GM18498 (cell line): Measurements from ENCODE around the gene SFSWAP.
A peak's percentile ranks its signal among the peaks of the same experiment; 100 is the strongest.
"Not testable (repeated sequence)": the region's sequence is repeated elsewhere in the genome, so short reads cannot be mapped to it uniquely, and the experiment has no call there.

ENCODE experiments used
- ATAC-seq: cut with Tn5 transposase; IDR thresholded peaks from one replicate; pipeline ENCODE4 v1.9.1; 2021; ENCODE audit warnings: mild to moderate bottlenecking, moderate library complexity; ENCODE audit not compliant: unreplicated experiment

SFSWAP gene

DNA sequence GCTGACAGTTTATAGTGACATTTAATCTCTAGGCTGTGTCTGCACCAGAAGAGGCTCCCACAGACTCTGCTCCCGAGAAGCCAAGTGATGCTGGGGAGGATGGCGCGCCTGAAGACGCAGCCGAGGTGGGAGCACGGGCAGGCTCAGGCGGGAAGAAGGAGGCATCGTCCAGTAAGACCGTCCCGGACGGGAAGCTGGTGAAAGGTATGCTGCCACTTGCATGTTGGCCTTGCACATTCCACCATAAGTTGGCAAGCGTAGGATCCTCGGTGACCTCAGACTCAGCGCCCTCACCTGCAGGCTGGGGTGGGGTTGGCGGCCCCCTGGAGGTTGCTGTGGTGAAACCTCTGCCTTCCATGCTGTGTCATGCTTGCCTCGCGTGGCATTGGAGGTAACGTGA is 45.6 kb downstream of the SFSWAP start:
- ATAC-seq: no peak

DNA sequence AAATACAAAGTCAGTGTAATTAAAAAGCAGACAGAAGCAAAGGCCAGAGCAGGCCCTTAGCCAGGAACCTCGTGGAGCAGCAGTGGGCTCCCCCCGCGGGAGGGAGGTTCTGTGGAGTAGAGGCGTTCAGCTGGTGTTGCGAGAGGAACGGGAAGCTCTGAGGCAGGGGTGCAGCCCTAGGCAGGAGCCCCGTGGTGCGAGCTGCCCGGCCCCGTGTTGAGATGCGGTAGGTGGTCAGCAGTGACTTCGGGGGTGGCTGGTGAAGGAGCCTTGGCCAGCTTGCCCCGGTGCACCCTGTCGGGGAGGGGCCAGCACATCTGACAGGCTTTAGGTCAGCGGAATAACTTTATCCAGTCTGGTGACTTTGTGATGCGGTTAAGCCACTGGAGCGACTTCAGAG is 46.2 kb downstream of the SFSWAP start:
- no peak for ATAC-seq

DNA sequence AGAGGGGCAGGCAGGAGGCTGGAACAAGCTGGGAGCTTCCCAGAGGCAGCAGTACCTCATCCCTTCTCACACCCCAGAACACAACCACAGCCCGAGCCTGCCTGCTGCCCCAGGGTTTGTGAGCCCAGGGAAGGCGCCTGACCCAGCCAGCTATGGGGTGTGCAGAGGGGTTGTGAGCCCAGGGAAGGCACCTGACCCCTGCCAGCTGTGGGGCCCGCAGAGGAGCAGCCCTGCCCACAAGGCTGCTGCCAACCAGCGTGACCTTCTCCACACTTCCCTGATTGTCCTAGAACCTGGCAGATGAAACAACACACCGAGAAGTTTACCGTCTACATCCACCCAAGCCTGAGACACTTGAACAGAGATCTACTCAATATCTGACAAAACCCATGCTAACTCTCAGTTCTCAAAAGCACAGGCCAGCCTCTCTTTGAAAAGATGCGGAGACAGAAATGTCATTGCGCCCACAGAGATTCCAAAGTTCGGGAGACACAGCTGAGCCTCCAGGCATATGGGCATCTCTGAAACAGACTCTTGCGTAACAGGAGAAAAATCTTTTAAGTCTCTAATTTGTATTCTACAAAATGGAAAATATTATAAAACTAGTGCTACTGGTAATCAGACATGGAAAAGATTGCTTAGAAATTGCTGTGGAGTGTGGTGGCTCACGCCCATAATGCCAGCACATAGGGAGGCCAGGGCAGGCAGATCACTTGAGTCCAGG is 47.3 kb downstream of the SFSWAP start:
- no peak for ATAC-seq

DNA sequence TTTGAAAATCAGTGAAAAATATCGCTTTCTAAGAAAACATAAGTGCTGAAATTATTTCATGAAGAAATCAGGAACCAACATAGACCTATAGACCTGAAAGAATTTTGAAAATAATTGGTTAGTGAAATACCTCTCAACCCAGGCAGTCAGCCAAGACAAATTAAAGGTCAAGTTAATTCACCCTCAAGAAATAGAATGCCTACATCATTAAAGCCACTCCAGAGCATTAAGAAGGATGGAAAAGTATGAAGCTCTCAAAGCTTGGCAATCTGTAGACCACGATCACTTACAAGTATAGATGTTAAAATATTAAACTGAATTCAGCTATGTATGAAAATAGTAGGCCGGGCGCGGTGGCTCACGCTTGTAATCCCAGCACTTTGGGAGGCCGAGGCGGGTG is 48.3 kb downstream of the SFSWAP start:
- no peak for ATAC-seq

DNA sequence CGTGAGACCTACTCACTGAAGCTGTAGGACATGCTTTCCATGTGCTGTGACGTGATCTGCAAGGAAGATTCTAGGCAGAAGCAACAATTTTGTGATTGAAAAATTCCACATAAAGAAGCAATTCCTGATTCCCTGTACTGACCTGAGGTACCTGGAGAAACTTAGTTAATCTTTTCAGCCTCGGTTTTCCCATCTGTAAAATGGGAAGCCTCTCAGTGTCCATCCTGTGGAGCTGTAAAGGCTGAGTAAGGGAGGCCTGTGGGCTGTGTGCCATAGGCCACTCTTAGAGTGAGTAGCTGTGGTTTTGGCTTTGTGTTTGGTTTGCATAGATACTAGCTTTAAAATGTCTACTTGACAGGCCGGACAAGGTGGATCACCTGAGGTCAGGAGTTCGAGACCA is 50.7 kb downstream of the SFSWAP start:
- ATAC-seq: no peak

DNA sequence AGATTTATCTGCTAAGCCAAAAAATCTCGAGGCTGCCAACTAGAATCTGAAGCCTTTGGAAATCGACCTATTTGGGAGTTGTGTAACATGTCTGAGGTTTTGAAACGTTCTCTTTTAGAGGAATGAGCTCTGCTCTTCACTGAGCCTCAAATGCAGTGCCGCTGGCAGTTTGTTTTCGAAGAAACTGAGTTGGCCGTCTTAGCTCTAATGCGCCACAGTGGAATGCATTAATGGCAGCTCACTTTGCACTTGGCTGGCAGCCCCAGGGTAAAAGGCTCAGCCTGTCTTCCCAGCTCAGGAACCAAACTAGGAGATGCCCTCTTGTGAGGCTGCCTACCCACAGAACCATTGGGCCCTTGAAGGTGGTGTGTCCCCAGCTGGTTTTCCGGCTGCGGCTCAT is 53.8 kb downstream of the SFSWAP start:
- no peak for ATAC-seq

DNA sequence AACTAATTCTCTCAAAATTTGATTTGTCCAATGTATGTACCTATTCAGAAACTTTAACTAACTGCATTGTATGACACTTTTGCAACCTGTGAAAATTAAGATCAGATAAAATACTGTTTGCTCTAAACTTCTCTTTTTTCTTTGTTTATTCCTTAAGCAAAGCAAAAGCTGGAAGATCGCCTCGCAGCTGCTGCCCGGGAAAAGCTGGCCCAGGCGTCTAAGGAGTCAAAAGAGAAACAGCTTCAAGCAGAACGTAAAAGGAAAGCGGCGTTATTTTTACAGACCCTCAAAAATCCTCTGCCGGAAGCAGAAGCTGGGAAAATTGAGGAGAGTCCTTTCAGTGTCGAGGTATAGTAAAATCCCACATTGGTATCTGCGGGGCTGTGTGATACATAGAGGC is 55.1 kb downstream of the SFSWAP start:
- ATAC-seq: no peak

DNA sequence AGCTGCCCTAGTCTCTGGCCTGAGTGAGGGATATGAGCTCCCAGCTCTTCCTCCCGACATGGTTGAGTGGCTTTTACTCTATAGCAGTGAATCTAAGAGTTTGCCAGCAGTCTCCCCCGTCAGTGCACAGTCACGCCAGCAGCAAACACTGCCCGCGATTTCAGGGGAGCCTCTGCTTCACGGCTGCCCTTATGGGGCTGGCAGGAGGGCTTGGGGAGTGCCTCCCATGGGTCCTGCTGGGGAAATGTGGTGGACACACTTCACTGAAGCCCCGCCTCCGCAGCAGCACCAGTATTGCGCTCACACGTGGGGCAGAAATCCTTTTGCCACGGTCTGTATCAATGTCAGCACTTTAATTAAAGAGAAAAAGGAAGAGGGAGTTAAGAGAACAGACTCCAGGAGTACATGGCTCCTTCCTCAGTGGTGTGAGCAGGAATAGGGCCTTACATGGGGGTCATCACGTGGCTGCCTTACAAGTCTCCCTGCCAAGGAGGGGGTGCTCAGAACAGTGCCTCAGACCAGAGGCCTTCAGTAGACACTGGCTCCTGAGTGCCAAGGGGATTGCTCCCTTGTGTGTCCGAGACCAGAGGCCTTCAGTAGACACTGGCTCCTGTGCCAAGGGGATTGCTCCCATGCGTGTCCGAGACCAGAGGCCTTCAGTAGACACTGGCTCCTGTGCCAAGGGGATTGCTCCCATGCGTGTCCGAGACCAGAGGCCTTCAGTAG is 55.7 kb downstream of the SFSWAP start:
- no peak for ATAC-seq

DNA sequence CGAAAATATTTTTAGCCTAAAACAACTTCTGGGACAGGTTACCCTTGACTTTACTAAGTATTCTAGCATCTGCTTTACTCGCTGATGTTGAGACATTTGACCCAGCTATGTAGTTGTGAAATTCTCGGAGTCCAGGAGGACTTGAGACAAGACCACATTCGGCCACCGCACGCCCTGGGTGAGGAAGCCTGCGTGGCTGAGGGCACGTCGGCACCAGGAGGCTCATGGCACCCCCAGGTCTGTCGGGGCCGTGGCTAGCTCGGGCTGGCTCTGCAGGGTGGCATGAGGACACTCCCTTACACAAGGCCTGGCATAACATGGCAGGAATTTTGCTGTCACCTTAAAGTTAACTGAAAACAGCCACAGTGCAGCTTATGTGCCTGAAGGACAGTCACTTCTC is 59.2 kb downstream of the SFSWAP start:
- no peak for ATAC-seq

DNA sequence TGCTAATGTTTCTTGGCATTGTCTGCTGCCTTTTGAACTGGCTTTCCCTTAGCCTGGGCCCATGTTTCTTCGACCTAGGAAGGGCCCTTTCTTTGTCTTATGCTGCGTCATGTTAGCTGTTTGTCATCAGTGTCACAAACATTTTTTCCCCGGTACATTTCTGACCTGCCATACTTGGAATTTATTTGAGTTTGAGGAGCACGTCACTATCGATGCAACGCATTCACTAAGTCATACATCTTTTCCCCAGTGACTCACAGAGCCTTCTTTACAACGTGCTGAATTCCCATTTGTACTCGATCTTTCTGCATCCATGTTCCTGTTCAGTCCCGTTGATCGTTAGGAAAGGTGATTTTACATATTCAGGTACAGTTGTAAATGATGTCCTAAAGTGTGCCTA is 61.1 kb downstream of the SFSWAP start:
- ATAC-seq: no peak

DNA sequence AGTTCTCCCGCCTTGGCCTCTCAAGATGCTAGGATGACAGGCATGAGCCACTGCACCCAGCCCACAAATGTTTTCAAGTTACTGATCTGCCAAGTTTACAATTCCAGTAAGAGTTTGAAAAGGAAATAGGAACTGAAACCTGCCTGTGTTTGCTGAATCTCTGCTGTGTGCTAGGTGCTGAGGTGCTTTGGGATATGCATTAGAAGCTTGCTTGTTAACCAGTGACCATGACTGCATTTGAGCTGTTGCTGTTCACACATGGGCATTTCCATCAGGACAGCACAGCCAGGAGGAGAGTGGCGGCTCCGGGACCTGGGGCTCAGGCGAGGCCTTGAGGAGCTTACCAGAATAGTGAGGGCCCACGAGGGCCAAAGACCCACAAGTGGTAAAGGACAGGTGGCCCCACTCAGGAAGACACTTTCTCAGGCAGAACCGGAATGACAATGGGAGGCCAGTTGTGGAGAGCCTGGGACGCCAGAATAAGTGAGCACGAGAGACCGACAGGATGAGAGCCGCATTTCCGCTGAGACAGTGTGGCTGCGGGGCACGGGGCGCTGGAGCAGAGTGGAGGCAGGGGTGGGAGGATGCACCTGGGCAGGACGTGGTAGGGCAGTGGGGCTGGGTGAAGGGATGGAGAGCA is 62.8 kb downstream of the SFSWAP start:
- ATAC-seq: peak; percentile 87

DNA sequence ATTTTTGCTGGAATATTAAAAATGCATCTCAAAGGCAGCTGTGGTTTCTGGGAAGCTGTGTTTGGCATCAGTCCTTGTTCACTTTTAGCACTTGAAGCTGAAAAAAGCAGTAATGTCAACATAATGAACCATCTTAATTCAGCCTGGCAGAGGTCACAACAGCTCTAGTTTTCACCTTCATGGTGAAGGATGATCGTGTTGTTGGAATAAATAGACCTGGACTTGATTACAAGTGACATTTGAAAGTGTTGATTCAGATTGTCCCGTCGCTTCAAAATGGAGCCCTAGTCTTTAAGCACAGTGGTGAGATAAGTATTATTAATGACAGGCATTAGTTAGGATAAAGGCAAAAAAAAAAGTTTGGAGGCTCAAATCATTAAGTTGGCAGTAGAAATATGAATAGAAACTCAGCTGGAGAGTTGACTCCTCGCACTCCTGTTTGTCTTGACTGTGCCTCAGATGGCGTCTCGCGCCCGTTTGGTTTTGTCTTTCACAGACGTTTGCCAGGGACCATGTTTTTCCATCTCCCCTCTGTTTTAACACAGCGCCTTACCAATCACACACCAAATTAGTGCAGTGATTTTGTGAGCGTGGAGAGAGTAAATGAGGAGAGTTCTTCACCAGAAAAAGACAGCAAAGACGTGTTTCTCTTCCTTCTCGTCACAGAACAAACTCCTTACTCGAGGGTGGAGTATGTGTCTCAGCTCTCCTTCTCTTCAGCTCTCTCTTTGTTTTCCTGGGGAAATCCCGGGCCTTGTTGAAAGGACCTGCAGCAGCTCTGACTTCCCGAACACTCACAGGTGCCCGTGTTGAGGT is 63.9 kb downstream of the SFSWAP start:
- ATAC-seq: no peak

DNA sequence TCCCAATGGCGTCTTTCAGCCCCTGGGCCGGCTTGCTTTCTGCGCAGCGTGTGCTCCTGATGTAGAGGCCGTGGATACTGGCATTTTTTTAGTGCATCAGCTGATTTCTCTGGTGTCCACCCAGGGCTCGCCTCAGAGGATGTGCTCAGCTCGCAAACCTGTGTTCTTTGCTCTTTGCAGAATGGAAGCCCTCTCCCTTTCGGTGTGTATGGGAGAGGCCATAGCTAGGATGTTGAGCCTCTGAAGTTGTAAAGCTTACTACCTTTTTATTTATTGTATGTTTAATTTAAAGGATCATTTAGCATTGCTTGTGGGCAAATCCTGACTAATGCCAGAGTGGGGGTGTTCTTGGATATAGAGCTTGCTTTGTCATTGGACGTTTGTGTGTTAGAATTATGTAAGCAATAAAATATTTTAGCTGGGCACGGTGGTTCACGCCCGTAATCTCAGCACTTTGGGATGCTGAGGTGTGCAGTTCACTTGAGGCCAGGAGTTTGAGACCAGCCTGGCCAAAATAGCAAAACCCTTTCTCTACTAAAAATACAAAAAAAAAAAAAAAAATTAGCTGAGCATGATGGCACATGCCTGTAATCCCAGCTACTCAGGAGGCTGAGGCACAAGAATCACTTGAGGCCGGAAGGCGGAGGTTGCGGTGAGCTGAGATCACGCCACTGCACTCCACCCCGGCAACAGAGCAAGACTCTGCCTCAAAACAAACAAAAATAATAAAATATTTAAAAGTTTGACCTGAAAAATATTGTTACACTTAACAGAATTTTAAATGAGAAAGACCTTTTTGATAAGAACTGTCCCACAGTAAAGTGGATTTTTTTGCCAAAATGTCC is 64.7 kb downstream of the SFSWAP start:
- ATAC-seq: no peak

DNA sequence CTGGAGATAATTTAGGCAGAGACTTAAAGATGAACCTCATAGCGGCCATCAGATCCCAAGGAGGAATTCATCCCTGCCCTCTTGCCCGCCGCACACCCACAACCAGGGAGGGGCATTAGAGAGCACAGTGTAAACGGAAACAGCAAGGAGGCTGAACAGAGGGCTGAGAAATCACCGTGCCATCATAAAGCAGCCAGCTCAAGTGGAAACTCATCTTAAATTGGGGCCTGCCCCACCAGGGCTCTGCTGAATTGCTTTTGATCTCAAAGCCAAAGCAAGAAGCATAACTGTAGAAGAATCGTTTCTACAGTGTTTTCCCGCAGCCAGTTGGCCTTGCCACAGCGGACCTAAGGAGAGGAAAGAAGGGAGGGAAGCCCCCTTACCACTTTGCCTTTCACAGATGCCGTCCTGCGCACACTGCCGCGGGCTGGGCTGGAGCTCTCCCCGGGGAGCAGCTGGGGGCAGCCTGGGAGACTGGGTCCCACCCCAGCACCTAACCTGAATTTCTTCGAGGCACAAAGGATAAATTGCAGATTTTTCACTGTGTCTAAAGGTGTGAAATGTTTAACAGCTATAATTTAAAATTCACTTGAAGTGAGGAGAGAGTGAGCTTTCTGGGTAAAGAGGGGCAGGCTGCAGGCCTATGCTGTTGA is 65.5 kb downstream of the SFSWAP start:
- ATAC-seq: no peak

DNA sequence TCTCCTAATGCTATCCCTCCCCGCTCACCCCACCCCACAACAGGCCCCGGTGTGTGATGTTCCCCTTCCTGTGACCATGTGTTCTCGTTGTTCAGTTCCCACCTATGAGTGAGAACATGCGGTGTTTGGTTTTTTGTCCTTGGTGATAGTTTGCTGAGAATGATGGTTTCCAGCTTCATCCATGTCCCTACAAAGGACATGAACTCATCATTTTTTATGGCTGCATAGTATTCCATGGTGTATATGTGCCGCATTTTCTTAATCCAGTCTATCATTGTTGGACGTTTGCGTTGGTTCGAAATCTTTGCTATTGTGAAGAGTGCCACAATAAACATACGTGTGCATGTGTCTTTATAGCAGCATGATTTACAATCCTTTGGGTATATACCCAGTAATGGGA is 66.4 kb downstream of the SFSWAP start:
- ATAC-seq: not testable (repeated sequence)

DNA sequence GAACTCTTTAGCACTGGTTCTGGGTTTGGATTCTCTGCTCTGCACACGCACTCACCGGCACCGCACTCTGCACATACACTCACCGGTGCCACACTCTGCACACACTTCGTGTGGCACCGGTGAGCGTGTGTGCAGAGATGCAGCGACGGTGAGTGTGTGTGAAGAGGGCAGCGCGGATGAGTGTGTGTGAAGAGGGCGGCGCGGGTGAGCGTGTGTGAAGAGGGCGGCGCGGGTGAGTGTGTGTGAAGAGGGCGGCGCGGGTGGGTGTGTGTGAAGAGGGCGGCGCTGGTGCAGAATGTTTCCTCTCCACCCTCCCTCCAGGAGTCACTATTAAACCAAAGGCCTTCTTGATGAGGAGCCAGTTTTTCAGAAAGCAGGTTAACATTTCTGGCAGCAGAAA is 68.1 kb downstream of the SFSWAP start:
- no peak for ATAC-seq

DNA sequence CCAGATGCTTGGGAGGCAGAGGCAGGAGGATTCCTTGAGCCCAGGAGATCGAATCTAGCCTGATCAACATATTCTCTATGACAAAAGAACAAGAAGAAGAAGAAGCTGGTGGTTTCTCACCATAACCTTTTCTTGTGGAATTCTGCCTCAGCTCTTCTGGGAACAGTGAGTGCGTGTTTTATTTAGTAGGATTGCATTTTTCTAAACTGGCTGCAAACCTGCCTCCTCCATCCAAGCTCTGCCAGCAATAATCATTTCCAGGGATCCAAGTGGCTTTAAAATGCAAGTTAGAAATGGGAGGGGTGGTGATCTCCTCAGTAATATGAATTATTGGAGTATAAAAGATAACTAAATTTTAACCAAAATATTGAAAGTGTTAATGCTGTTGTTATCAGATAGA is 71.2 kb downstream of the SFSWAP start:
- ATAC-seq: no peak

DNA sequence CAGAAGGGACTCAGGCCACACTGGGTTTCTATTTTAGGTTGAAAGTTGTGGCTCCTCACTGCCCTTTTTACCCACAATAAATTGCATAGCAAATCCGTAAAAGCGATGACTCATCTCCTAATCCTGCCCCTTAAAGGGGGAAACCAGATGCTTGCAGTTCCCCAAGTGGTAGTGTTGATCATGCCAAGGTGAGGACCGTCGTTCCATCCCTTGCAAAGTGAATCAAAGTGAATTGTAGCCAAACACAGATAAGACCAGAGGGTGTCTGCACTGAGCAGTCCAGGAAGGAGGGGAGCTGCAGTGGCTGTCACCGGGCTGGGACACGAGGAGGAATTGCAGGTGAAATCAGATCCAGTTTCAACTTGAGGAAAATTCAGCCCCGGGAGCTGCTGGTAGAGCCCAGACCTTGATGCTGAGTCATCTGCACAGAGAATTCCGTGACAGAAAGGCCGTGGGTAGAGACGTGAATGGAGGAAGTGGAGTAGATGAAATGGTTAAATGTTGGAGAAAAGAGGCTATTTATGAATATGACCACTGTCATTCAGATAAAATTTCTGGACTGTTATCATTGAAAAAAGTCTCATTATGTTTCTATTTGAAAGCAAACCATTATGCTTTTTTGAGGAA is 73.1 kb downstream of the SFSWAP start:
- no peak for ATAC-seq

DNA sequence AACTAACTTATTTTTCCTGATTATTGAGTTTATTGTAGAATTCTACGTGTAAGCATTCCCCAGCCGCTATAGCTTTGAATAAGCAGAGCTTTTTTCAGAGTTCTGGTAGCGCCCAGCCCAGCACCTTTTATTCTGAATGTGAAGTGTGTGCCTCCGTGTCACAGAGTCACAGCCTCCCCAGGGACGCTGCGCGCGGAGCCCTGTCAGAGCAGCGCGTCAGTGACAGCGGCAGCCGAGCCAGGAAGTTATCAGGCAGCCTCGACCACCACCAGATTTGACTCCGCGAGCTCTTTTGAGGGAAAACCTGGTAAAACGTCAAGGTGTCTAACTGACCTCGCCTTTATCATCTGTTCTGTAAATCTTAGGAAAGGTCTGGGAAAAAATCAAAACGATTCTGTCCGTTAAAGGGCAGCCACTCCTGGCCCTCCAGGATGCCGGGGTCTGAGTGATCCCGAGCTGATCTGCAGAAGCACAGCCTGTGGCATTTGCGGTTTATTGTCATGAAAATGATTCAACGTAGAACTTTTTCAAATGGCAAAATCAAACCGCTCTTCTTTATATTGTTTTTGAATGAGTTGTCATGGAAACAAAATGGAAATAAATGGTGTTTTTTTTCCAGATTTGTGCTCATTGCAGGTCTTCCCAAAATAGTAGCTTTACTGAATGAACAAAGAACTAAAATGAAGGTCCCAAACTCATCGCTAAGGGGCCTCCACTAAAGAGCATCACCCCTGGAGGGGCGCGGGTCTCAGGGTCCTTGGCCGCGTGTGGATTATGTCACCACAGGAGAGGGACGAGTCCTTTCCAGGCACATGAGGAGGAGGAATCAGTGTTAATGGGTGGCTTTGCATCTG is 74.2 kb downstream of the SFSWAP start:
- no peak for ATAC-seq
